GM23338 (cell line): ENCODE data around the gene TCN2. TPM values are rescaled to one million over a fixed set of nuclear protein-coding genes. Genes with fewer than 3 reads are reported as not detected.
"Not testable (repeated sequence)": the region's sequence is repeated elsewhere in the genome, so short reads cannot be mapped to it uniquely, and the experiment has no call there.

Source experiments
- ATAC-seq: fragments of 200-7000 bp; cut with Tn5 transposase; 3 replicates; pipeline ENCODE4 v1.9.1; 2020
- DNase-seq: peaks from one replicate; pipeline ENCODE4 v3.0.0-alpha.2; 2015; ENCODE audit warnings: low spot score
- H2AFZ ChIP-seq: fragments of 200-600 bp; sonication (generic); 2 replicates; pipeline ENCODE4 v1.8.0; 2016; ENCODE audit warnings: antibody characterized with exemption, mild to moderate bottlenecking, moderate library complexity
- H3F3A ChIP-seq: fragments of 200-600 bp; sonication (generic); replicated peaks from 2 replicates; pipeline ENCODE4 v1.8.0; 2017; ENCODE audit warnings: antibody characterized with exemption, mixed run types, low read depth
- H3K27ac ChIP-seq: fragments of 200-600 bp; sonication (generic); 2 replicates; pipeline ENCODE4 v1.6.1; 2016; ENCODE audit warnings: low read depth
- H3K27me3 ChIP-seq: fragments of 200-600 bp; sonication (generic); 2 replicates; pipeline ENCODE4 v1.8.0; 2016; ENCODE audit warnings: mild to moderate bottlenecking, mixed run types, moderate library complexity; ENCODE audit not compliant: insufficient read depth
- H3K36me3 ChIP-seq: fragments of 200-600 bp; sonication (generic); 2 replicates; pipeline ENCODE4 v1.8.0; 2016; ENCODE audit warnings: mild to moderate bottlenecking; ENCODE audit not compliant: insufficient read depth
- H3K4me1 ChIP-seq: fragments of 200-600 bp; sonication (generic); 2 replicates; pipeline ENCODE4 v1.8.0; 2016; ENCODE audit warnings: mild to moderate bottlenecking, moderate library complexity; ENCODE audit not compliant: insufficient read depth
- H3K4me2 ChIP-seq: fragments of 200-600 bp; sonication (generic); 2 replicates; pipeline ENCODE4 v1.7.1; 2017; ENCODE audit warnings: mixed run types
- H3K4me3 ChIP-seq: fragments of 200-600 bp; sonication (generic); 2 replicates; pipeline ENCODE4 v1.6.1; 2016; ENCODE audit warnings: mixed run types
- H3K79me2 ChIP-seq: fragments of 200-600 bp; sonication (generic); replicated peaks from 2 replicates; pipeline ENCODE4 v1.8.0; 2017; ENCODE audit warnings: mild to moderate bottlenecking; ENCODE audit not compliant: insufficient read depth
- H3K9me2 ChIP-seq: fragments of 200-600 bp; sonication (generic); 2 replicates; pipeline ENCODE4 v1.8.0; 2017; ENCODE audit not compliant: insufficient read depth
- H4K20me1 ChIP-seq: fragments of 200-600 bp; sonication (generic); replicated peaks from 2 replicates; pipeline ENCODE4 v1.8.0; 2017; ENCODE audit warnings: mild to moderate bottlenecking; ENCODE audit not compliant: insufficient read depth
- H3K27ac Mint-ChIP-seq: 2 replicates; pipeline ENCODE4 v1.8.0; 2020; ENCODE audit warnings: inconsistent platforms, mild to moderate bottlenecking, moderate library complexity, mixed read lengths
- H3K27me3 Mint-ChIP-seq: 3 replicates; pipeline ENCODE4 v1.8.0; 2022; ENCODE audit warnings: low read depth, mild to moderate bottlenecking, moderate library complexity, mixed read lengths, inconsistent platforms; ENCODE audit not compliant: insufficient read depth, poor library complexity
- H3K36me3 Mint-ChIP-seq: 3 replicates; pipeline ENCODE4 v1.8.0; 2021; ENCODE audit warnings: low read depth, mild to moderate bottlenecking, inconsistent platforms, moderate library complexity, mixed read lengths
- H3K4me1 Mint-ChIP-seq: 3 replicates; pipeline ENCODE4 v1.8.0; 2020; ENCODE audit warnings: mild to moderate bottlenecking, inconsistent platforms, mixed read lengths
- H3K4me3 Mint-ChIP-seq: 3 replicates; pipeline ENCODE4 v1.8.0; 2021; ENCODE audit warnings: moderate library complexity, mild to moderate bottlenecking, inconsistent platforms, mixed read lengths
- H3K9me3 Mint-ChIP-seq: 3 replicates; pipeline ENCODE4 v1.8.0; 2020; ENCODE audit warnings: moderate library complexity, mild to moderate bottlenecking, inconsistent platforms, mixed read lengths
- JUNB ChIP-seq: IDR thresholded peaks from one replicate; pipeline ENCODE4 v1.6.1; 2016; ENCODE audit warnings: antibody characterized with exemption; ENCODE audit not compliant: unreplicated experiment
- POLR2AphosphoS5 ChIP-seq: IDR thresholded peaks from 2 replicates; pipeline ENCODE4 v1.6.1; 2016; ENCODE audit warnings: antibody characterized with exemption, low read depth
- polyA plus RNA-seq: library from polyadenylated mRNA; unstranded; fragments of >200 nt; fragmentation: Nextera tagmentation; extraction: Ambion mirVana; gene quantifications from 2 replicates; pipeline ENCODE4 v1.2.1, GENCODE V29; 2016
- total RNA-seq: library from RNA; depleted of rRNA; stranded (reverse); fragments of >200 nt; shearing (Covaris generic); gene quantifications from 2 replicates; pipeline ENCODE4 v1.2.3, GENCODE V29; 2014
- TF ChIP-seq, protein P1 (sequence below): IDR thresholded peaks from one replicate; pipeline ENCODE4 v1.6.1; 2018; ENCODE audit warnings: antibody characterized with exemption; ENCODE audit not compliant: unreplicated experiment

TCN2 gene
- total and polyA plus RNA-seq, 2 experiments from 2014 or later: 12.9 to 38.1 TPM

DNA sequence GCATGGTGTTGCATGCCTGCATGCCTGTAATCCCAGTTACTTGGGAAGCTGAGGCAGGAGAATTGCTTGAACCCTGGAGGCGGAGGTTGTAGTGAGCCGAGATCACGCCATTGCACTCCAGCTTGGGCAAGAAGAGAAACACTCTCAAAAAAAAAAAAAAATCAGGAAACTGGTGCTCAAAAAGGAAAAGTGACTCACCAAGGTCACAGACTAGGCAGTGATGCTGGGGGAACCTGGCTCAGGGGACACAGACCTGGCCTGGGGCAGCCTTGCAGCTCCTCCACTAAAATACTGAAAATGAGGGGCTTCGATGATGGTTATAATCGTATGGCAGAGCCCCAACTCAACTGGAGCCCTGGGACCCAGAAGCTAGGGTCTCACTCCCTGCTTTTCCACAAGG is 20.5 kb downstream of the TCN2 start (continued):
- TF ChIP-seq, protein P1, sequence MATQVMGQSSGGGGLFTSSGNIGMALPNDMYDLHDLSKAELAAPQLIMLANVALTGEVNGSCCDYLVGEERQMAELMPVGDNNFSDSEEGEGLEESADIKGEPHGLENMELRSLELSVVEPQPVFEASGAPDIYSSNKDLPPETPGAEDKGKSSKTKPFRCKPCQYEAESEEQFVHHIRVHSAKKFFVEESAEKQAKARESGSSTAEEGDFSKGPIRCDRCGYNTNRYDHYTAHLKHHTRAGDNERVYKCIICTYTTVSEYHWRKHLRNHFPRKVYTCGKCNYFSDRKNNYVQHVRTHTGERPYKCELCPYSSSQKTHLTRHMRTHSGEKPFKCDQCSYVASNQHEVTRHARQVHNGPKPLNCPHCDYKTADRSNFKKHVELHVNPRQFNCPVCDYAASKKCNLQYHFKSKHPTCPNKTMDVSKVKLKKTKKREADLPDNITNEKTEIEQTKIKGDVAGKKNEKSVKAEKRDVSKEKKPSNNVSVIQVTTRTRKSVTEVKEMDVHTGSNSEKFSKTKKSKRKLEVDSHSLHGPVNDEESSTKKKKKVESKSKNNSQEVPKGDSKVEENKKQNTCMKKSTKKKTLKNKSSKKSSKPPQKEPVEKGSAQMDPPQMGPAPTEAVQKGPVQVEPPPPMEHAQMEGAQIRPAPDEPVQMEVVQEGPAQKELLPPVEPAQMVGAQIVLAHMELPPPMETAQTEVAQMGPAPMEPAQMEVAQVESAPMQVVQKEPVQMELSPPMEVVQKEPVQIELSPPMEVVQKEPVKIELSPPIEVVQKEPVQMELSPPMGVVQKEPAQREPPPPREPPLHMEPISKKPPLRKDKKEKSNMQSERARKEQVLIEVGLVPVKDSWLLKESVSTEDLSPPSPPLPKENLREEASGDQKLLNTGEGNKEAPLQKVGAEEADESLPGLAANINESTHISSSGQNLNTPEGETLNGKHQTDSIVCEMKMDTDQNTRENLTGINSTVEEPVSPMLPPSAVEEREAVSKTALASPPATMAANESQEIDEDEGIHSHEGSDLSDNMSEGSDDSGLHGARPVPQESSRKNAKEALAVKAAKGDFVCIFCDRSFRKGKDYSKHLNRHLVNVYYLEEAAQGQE: no peak

DNA sequence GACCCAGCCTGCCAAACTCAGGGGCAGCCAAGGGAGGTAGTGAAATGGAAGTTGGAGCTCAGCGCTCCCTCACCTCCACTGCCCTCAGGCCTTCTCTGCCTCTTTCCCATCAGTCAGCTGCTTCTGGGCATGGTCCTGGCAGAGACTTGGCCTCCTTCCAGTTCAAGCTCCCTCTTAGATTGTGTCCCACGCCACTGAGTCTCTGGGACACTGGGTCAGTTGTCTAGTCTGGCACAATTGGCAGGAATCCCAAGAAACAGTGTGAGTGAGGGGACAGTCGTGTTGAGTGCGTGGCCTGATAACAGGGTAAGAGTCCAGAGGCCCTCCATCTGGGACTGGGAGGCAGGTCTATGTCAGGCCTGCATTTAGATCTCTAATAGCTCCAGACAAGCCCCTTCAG is 21.5 kb downstream of the TCN2 start:
- H3K4me3 Mint-ChIP-seq: no peak overlapping the region
- H3K27ac Mint-ChIP-seq: no peak overlapping the region

DNA sequence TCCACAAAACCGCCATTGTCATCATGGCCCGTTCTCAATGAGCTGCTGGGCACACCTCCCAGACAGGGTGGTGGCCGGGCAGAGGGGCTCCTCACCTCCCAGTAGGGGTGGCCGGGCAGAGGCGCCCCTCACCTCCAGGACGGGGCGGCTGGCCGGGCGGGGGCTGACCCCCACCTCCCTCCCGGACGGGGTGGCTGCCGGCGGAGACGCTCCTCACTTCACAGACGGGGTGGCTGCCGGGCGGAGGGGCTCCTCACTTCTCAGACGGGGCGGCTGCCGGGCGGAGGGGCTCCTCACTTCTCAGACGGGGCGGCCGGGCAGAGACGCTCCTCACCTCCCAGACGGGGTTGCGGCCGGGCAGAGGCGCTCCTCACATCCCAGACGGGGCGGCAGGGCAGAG is 24.5 kb downstream of the TCN2 start:
- not testable (repeated sequence) for H3F3A ChIP-seq, ATAC-seq, H3K36me3 ChIP-seq, H3K9me2 ChIP-seq, H3K79me2 ChIP-seq, H4K20me1 ChIP-seq, H3K4me2 ChIP-seq, DNase-seq, H3K27me3 ChIP-seq, H2AFZ ChIP-seq, H3K4me3 Mint-ChIP-seq, H3K27ac ChIP-seq, H3K27ac Mint-ChIP-seq, H3K4me1 ChIP-seq, H3K4me3 ChIP-seq
- peaks cover 22% of the 10 kb centered on the region for H3K27me3 Mint-ChIP-seq
- peaks cover 14% of the 10 kb centered on the region for H3K4me1 Mint-ChIP-seq
- peaks cover 17% of the 10 kb centered on the region for H3K36me3 Mint-ChIP-seq
- H3K9me3 Mint-ChIP-seq: peaks cover 12% of the 10 kb centered on the region

More for the DNA sequence above, 21.5 kb downstream of the TCN2 start:
- ATAC-seq (no peak), DNase-seq (no peak)
- Mint-ChIP-seq H3K36me3 (peaks cover 27% of the 10 kb centered on the region), H3K4me1 (peaks cover 4% of the 10 kb centered on the region; the same call in 2 of the 3 replicates), H3K9me3 (peaks cover 12% of the 10 kb centered on the region), H3K27me3 (peaks cover 19% of the 10 kb centered on the region)
- TF ChIP-seq POLR2AphosphoS5 (0 out of 2 replicates have a peak, but pooled peaks have one; percentile 7), JUNB (no peak)
- H3K79me2 ChIP-seq: no peaks in the 10 kb centered on the region
- H3K27me3 ChIP-seq: no peaks in the 10 kb centered on the region
- H3F3A ChIP-seq: no peaks in the 10 kb centered on the region
- no peaks in the 10 kb centered on the region for H4K20me1 ChIP-seq
- peaks cover 3% of the 10 kb centered on the region; the same call in 1 of the 2 replicates for H3K36me3 ChIP-seq
- no peak overlapping the region for H3K4me3 ChIP-seq
- H3K9me2 ChIP-seq: no peaks in the 10 kb centered on the region
- H3K4me2 ChIP-seq: no peak overlapping the region
- H3K27ac ChIP-seq: no peak overlapping the region
- no peaks in the 10 kb centered on the region for H3K4me1 ChIP-seq
- H2AFZ ChIP-seq: no peak overlapping the region
